Body of pancreas (tissue), 4 donors: ENCODE data around the gene OLIG3.

Experiments
- CTCF ChIP-seq, 7 experiments: fragments of 450-650 bp in 4 of 7; fragments of 200-600 bp in 3 of 7; sonication (generic) in 3 of 7; IDR thresholded peaks; one replicate each; pipeline ENCODE4 v1.5.1; 2016 to 2019; ENCODE audit warnings: antibody characterized with exemption in 7 of 7
- POLR2A ChIP-seq, 3 donors: fragments of 450-650 bp; IDR thresholded peaks; one replicate each; pipeline ENCODE4 v1.6.1; 2016; ENCODE audit warnings: antibody characterized with exemption in 3 of 3, mild to moderate bottlenecking in 2 of 3

DNA sequence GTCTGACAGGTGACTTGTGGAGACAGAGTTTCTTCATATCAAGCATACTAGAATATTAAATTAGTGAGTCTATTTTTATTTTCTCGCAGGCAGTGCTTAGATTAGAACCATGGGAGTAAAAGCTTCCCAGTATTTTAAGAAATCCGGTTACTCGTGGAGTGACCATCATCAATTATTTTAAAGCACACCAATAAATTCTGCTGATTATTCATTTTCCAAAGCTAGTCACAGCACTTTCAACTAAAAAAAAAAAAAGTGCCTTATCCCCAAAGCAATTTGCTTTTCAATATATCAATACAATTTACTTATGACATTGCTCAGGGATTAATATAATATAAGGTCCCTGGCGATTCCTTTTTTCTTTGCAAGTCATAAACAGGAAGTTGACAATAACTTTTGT, 26.3 kb upstream of the OLIG3 start:
- no peak for TF ChIP-seq POLR2A (IDR thresholded peaks at IDR 0.05)
- no peak for TF ChIP-seq CTCF (IDR thresholded peaks at IDR 0.05)
